Brain microvascular endothelial cell (primary cell): ENCODE data around the gene FGF1.

Experiments
- DNase-seq: peaks from one replicate; pipeline ENCODE4 v3.0.0-alpha.2; 2020
- H3K27ac ChIP-seq: fragments of 250-450 bp; sonication (Bioruptor Pico); 2 replicates; pipeline ENCODE4 v1.5.1; 2020; ENCODE audit warnings: mild to moderate bottlenecking, moderate library complexity
- H3K27me3 ChIP-seq: fragments of 250-450 bp; sonication (Bioruptor Pico); replicated peaks from 2 replicates; pipeline ENCODE4 v1.5.1; 2020; ENCODE audit warnings: mild to moderate bottlenecking
- H3K36me3 ChIP-seq: fragments of 250-450 bp; sonication (Bioruptor Pico); replicated peaks from 2 replicates; pipeline ENCODE4 v1.5.1; 2020; ENCODE audit warnings: mild to moderate bottlenecking
- H3K4me3 ChIP-seq: 2 replicates; pipeline ENCODE4 v1.5.1; 2011; ENCODE audit warnings: low read depth, mild to moderate bottlenecking, control low read depth, low read length, moderate library complexity
- in situ Hi-C: cut with HindIII; loops from 2 replicates; pipeline ENCODE4 v1.10.0; 2017; ENCODE audit warnings: low sequenced_read_pairs, low pct_ligation_motif_present
- TF ChIP-seq, protein P1 (sequence below): IDR thresholded peaks from 2 replicates; pipeline ENCODE4 v1.5.1; 2011; ENCODE audit warnings: low read depth, mild to moderate bottlenecking, moderate library complexity, low read length, control low read depth, inconsistent platforms; ENCODE audit errors: missing control alignments

Gene FGF1

DNA sequence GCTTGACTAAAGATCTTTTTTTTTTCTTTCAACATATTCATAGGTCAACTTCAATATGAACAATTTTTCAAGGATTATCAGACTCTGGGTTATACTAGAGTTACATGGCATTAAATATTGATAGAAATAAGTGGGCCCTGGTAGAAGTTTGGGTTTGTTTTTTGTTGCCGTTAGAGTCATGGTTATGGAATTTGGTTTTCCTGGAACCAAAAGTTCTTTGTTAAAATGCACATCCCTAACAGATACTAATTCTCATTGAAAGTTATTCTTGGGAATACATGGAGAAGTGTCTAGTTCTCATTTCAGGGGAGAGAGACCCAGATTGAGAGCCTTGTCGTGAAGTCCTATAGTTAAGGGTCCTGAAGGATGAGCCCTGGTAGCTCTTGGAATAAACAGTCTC lies 124.9 kb downstream of the FGF1 start:
- no peaks in the 10 kb centered on the region for H3K36me3 ChIP-seq
- H3K4me3 ChIP-seq = no peak overlapping the region
- no peak overlapping the region for H3K27ac ChIP-seq
- H3K27me3 ChIP-seq = no peaks in the 10 kb centered on the region
- TF ChIP-seq, protein P1, sequence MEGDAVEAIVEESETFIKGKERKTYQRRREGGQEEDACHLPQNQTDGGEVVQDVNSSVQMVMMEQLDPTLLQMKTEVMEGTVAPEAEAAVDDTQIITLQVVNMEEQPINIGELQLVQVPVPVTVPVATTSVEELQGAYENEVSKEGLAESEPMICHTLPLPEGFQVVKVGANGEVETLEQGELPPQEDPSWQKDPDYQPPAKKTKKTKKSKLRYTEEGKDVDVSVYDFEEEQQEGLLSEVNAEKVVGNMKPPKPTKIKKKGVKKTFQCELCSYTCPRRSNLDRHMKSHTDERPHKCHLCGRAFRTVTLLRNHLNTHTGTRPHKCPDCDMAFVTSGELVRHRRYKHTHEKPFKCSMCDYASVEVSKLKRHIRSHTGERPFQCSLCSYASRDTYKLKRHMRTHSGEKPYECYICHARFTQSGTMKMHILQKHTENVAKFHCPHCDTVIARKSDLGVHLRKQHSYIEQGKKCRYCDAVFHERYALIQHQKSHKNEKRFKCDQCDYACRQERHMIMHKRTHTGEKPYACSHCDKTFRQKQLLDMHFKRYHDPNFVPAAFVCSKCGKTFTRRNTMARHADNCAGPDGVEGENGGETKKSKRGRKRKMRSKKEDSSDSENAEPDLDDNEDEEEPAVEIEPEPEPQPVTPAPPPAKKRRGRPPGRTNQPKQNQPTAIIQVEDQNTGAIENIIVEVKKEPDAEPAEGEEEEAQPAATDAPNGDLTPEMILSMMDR = no peak
- in situ Hi-C loops = no loop called here
- DNase-seq = no peak

DNA sequence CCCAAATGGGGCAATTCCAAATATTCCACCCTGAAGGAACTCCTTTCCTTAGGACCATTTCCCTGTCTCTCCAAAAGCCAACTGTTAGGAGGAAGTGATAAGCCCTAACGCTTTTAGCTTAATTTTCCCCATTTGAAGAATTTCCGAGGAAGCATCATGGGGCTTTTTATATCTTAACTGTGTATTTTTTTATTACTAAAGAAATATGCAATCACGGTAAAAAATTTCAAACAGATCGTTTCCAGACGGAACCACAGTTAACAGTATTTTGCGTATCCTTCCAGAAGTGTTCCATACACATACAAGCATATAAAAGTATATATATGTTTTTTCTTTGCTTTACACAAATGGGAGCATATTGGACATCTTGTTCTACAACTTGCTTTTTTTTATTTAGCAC lies 133.8 kb downstream of the FGF1 start:
- Histone ChIP-seq H3K4me3 (no peak overlapping the region), H3K27me3 (no peaks in the 10 kb centered on the region), H3K36me3 (no peaks in the 10 kb centered on the region), H3K27ac (no peak overlapping the region)
- TF ChIP-seq, protein P1 = no peak
- in situ Hi-C loops = no loop called here
- no peak for DNase-seq

DNA sequence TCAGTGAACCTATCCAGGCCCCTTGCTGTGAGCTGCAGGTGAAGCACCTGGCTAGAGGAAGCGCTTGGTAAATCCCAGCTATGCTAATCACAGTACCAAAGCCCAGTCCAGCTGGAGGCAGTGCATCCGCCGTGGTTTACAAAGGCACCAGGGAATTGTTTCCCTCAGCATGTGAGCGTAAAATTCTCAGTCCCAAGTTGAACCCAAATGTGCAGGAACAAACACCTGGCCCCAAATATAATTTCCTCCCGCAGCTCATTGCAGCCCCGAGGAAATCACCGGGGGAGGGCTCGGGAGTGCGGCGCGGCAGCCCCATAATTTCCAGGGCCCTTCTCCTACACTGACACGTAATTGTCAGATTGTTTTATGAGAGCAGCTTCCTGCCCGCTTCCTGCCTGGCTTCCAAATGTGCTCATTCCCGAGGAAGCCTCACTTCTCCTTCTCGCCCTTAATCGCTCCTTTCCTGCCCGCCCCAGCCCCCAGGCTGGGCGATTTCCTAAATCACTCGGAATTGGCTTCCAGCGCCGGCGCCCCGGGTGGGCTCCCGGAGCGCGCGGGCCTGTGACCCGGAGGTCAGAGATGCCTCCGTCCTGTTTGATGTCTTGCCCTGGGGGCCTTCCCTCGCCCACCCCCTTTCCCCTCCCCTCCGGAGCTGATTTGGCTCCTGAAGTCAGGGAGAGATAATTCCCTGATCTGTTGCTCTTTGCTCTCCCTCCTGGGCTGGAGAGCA lies 134.4 kb downstream of the FGF1 start:
- in situ Hi-C loops = no loop called here
- DNase-seq = no peak
- H3K4me3 ChIP-seq = peak overlapping the region; percentile 44
- no peaks in the 10 kb centered on the region for H3K36me3 ChIP-seq
- no peaks in the 10 kb centered on the region for H3K27me3 ChIP-seq
- no peak overlapping the region for H3K27ac ChIP-seq
- TF ChIP-seq, protein P1 = no peak

DNA sequence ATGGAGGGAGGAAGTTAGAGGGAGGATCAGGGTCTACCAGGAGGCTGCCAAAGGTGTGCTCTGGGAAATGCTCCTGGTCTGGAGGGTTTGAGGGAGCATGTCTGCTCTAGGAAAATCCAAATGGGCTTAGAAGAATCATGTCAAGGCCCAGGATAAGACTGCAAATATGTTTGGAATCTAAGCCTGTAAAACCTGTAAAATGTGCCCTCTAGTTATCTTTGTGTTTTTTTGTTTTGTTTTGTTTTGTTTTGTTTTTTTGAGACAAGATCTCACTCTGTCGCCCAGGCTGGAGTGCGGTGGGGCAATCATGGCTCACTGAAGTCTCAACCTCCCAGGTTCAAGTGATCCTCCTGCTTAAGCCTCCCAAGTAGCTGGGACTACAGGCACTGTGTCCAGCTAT lies 135.4 kb downstream of the FGF1 start:
- Histone ChIP-seq H3K36me3 (no peaks in the 10 kb centered on the region), H3K27ac (no peak overlapping the region), H3K27me3 (no peaks in the 10 kb centered on the region), H3K4me3 (no peak overlapping the region)
- DNase-seq = no peak
- in situ Hi-C loops = no loop called here
- TF ChIP-seq, protein P1 = no peak

DNA sequence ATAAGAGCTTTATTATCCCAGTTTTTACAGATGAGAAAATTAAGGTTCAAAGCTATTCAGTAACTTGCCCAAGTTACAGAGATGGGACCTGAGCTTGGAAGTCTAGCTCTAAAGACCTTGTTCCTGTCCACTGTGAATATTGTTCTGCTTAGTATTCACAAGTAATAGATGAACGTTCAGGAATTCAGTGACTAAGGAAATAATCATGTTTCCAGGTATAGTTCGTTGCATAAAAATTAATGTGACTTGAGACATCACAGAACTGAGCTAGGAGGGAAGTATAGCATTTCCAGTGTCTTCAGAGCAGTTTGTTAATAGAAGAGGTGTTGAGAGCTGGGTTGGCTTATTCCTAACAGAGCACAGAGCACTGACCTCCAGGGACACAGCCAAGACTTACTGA lies 136.1 kb downstream of the FGF1 start:
- no peak overlapping the region for H3K27ac ChIP-seq
- TF ChIP-seq, protein P1 = no peak
- in situ Hi-C loops = loop anchor here (10.0 to 25.0 kb wide), 2 partner anchors 238 to 385 kb away; no protein-coding TSS in a partner anchor
- no peak overlapping the region for H3K4me3 ChIP-seq
- H3K36me3 ChIP-seq = no peaks in the 10 kb centered on the region
- H3K27me3 ChIP-seq = no peaks in the 10 kb centered on the region
- no peak for DNase-seq

DNA sequence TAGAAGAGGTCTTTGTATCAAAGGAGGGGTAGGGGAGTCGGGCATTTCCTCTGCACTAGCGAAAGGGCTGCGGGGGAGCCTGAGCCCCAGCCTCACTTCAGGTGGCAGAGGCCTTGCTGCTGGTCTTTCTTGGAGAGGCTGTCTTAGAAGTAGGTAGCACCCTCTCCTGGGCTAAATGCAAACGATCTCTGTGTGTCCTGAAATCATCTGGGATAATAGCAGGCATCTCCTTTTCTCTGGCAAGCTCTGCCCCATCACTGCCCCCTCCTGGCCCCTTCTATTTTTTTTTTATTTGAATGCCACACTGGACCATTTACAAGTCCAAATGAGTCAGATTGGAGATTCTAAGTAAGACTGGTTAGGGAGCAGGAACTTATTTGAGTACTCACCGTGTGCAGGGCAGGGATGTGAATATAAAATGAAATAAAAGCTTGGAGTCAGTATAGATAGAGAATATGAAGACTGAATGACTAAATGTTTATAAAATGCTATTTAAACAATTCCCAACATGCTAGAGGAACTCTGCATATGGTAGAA lies 137.1 kb downstream of the FGF1 start:
- Histone ChIP-seq H3K36me3 (no peaks in the 10 kb centered on the region), H3K27me3 (no peaks in the 10 kb centered on the region), H3K27ac (no peak overlapping the region), H3K4me3 (no peak overlapping the region)
- in situ Hi-C loops = loop anchor here (10.0 to 25.0 kb wide), 2 partner anchors 237 to 384 kb away; no protein-coding TSS in a partner anchor
- TF ChIP-seq, protein P1 = peak; percentile 89
- DNase-seq = peak; percentile 97
